ENCODE results near the gene CTNNBIP1. TPM values are rescaled to one million over a fixed set of nuclear protein-coding genes. Genes with fewer than 3 reads are reported as not detected.

Gene CTNNBIP1
- total RNA-seq, 4 donors from 2014 or later = 58.0 to 99.3 (median 75.2) TPM

DNA sequence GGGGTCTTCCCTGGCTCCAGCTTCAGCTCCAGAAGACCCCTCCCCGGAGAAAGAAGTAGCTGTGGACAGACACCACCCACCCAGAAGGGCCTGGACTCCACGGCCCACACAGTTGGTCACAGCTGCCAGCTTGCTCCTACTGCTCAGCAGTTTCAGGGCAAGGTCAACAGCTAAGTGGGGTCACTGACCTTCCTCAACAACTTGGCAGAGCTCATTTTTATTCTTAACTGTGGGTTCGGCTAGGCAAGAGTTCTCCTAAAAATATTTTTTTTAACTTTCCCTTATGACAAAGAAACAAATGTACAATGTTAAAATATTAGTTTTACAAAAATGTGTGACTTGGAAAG is 41.9 kb downstream of the CTNNBIP1 start:
- 74 to 78% methylated on average over 3 of the region's 3 CpGs for WGBS, 2 donors
- DNase-seq = no peak
- intact Hi-C loops (cut with DNase I) = no loop called here
- no peak for TF ChIP-seq POLR2A (IDR thresholded peaks at IDR 0.05)
- TF ChIP-seq, protein P1, sequence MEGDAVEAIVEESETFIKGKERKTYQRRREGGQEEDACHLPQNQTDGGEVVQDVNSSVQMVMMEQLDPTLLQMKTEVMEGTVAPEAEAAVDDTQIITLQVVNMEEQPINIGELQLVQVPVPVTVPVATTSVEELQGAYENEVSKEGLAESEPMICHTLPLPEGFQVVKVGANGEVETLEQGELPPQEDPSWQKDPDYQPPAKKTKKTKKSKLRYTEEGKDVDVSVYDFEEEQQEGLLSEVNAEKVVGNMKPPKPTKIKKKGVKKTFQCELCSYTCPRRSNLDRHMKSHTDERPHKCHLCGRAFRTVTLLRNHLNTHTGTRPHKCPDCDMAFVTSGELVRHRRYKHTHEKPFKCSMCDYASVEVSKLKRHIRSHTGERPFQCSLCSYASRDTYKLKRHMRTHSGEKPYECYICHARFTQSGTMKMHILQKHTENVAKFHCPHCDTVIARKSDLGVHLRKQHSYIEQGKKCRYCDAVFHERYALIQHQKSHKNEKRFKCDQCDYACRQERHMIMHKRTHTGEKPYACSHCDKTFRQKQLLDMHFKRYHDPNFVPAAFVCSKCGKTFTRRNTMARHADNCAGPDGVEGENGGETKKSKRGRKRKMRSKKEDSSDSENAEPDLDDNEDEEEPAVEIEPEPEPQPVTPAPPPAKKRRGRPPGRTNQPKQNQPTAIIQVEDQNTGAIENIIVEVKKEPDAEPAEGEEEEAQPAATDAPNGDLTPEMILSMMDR (IDR thresholded peaks at IDR 0.05) = no peak
- Histone ChIP-seq H3K4me3 (replicated peaks in 1 of 3) (no peak overlapping the region), H3K36me3 (peaks cover 10 to 11% of the 10 kb centered on the region in 2 donors), H3K9me3 (no peaks in the 10 kb centered on the region), H3K27me3 (no peaks in the 10 kb centered on the region), H3K4me1 (no peaks in the 10 kb centered on the region), H3K27ac (no peak overlapping the region)

DNA sequence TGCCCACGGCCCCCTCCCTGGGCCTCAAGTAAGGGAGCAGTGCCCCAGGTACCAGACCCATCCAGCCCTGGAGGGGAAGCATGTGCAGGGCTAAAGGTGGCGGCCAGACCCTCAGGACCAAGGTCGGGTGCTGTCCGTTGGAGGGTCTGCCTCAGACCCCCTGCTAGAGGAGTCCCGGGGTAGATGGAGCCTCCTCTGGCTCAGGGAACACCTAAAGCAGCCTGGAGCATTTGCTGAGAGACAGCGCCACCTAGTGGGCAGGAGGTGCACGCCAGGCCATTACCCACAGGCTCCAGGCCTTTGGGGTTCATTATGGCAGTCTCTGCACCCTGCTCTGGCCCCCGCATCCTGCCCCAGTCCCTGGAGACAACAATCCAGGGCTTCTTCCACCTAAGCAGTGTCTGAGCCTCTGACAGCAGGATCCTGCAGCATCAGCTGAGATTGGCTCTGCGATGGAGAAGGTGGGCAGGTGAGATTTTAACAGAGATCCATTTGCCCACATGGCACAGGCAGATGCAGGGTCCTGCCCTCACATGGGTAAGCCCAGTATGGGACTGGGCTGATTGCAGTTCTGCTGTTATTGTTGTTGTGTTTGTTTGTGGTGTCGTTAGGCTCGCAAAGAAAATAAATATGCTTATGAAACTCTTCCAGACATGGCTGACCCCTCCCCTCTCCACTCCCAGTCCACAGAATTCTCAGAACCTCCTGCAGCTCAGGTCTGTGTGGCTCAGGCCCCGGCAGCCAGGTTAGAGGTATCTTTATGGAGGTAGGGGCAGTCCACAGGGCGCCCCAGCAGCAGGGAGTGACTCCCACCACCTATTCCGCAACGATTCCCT is 42.4 kb downstream of the CTNNBIP1 start:
- intact Hi-C loops (cut with DNase I) = loop anchor here (2.0 kb wide), 2 partner anchors 81 to 241 kb away; no protein-coding TSS in a partner anchor
- no peaks in the 10 kb centered on the region for H3K9me3 ChIP-seq
- H3K27me3 ChIP-seq = no peaks in the 10 kb centered on the region
- peaks cover 10 to 11% of the 10 kb centered on the region in 2 donors for H3K36me3 ChIP-seq
- TF ChIP-seq, protein P1 (IDR thresholded peaks at IDR 0.05) = peak; percentile 92 to 98 (median 96)
- no peak for TF ChIP-seq POLR2A (IDR thresholded peaks at IDR 0.05)
- H3K27ac ChIP-seq = no peak overlapping the region
- 63 to 76% methylated on average over 10 to 12 of the region's 15 CpGs for WGBS, 2 donors
- DNase-seq = peak; percentile 75 to 81
- H3K4me3 ChIP-seq (replicated peaks in 1 of 3) = no peak overlapping the region
- no peaks in the 10 kb centered on the region for H3K4me1 ChIP-seq

DNA sequence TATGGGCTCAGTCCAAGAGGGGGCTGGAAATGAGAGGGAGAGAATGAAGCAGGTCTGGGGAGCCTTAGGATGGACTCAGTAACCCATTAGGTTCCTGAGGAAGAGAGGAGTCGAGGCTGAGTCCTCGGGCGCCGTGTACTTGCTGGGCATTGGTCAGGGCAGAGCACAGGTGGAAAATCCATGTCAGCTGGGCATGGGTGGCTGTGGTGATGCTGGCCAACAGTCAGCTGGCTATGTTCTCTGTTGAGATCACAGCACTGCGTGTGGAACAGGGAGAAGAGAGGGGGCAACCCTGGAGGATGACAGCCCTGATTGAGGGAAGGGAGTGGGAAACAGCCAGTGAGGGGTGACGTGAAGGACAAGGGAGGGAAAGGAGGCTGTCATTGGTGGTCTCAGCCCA is 43.2 kb downstream of the CTNNBIP1 start:
- intact Hi-C loops (cut with DNase I) = loop anchor here (2.0 kb wide), 2 partner anchors 80 to 240 kb away; no protein-coding TSS in a partner anchor
- 89 to 96% methylated on average over 6 of the region's 6 CpGs for WGBS, 2 donors
- TF ChIP-seq, protein P1 (IDR thresholded peaks at IDR 0.05) = no peak
- TF ChIP-seq POLR2A (IDR thresholded peaks at IDR 0.05) = no peak
- no peaks in the 10 kb centered on the region for H3K4me1 ChIP-seq
- no peaks in the 10 kb centered on the region for H3K9me3 ChIP-seq
- no peak overlapping the region for H3K4me3 ChIP-seq (replicated peaks in 1 of 3)
- no peak overlapping the region for H3K27ac ChIP-seq
- no peaks in the 10 kb centered on the region for H3K27me3 ChIP-seq
- H3K36me3 ChIP-seq = peaks cover 9 to 11% of the 10 kb centered on the region in 2 donors
- no peak for DNase-seq

DNA sequence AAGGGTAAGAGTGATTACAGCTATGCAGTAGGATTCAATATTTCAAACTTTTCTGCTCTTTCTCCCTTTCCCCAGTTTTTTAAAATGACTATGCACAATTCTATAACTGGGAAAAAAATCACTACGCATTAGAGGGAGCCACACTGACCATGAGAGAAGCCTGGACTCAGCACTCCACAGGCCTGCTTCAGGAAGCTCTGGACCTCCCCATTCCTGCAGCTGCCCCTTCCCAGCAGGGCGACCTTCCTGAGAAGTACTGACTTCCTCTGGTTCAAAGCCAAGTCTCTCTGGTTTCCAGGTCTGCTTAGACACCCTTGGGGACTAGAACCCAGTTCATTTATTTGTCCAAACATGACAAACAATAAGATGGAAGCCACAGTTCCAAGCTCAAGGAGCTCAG is 44.3 kb downstream of the CTNNBIP1 start:
- H3K4me1 ChIP-seq = no peaks in the 10 kb centered on the region
- no peak overlapping the region for H3K27ac ChIP-seq
- intact Hi-C loops (cut with DNase I) = loop anchor here (2.0 kb wide), 2 partner anchors 79 to 239 kb away; no protein-coding TSS in a partner anchor
- WGBS, 2 donors = 69 to 73% methylated on average over 2 of the region's 2 CpGs
- H3K9me3 ChIP-seq = no peaks in the 10 kb centered on the region
- no peak for TF ChIP-seq POLR2A (IDR thresholded peaks at IDR 0.05)
- TF ChIP-seq, protein P1 (IDR thresholded peaks at IDR 0.05) = no peak
- no peaks in the 10 kb centered on the region for H3K27me3 ChIP-seq
- peaks cover 2 to 11% of the 10 kb centered on the region in 2 donors for H3K36me3 ChIP-seq
- no peak for DNase-seq
- no peak overlapping the region for H3K4me3 ChIP-seq (replicated peaks in 1 of 3)

DNA sequence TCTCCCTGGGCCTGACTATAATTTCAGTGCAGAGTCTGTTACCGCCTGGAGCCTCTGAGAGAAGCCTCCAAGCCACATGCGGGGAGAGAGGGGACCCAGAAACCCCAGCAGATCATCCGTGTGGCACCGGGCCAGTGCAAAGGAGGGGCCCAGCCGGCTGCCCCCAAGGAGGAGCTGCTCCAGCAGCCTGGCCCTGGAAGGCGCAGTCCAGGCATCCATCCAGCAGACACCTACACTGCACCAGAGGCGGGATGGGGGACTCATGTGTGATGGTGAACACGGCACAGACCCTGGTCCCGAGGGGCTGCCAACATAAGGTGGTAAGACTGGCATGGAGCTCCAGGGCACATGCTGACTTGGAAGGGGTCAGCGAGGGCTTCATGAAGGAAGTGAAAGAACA is 46.7 kb downstream of the CTNNBIP1 start:
- TF ChIP-seq, protein P1 (IDR thresholded peaks at IDR 0.05) = no peak
- no peak for TF ChIP-seq POLR2A (IDR thresholded peaks at IDR 0.05)
- Histone ChIP-seq H3K27ac (no peak overlapping the region), H3K4me1 (no peaks in the 10 kb centered on the region), H3K36me3 (peaks cover 0 to 4% of the 10 kb centered on the region in 2 donors), H3K4me3 (replicated peaks in 1 of 3) (no peak overlapping the region), H3K27me3 (no peaks in the 10 kb centered on the region), H3K9me3 (no peaks in the 10 kb centered on the region)
- intact Hi-C loops (cut with DNase I) = no loop called here
- WGBS, 2 donors = 81 to 82% methylated on average over 8 to 10 of the region's 10 CpGs
- DNase-seq = no peak
